PC-3 (cell line): ENCODE data around the gene FGF18.

Experiments used
- EZH2 ChIP-seq: fragments of 300-600 bp; sonication (generic); IDR thresholded peaks from one replicate; pipeline ENCODE4 v1.6.1; 2017; ENCODE audit warnings: antibody characterized with exemption, mild to moderate bottlenecking, low read length; ENCODE audit not compliant: unreplicated experiment
- TF ChIP-seq, protein P1 (sequence below): fragments of 300-600 bp; sonication (generic); conservative IDR thresholded peaks from 2 replicates; pipeline ENCODE4 v1.5.1; 2017; ENCODE audit warnings: antibody characterized with exemption, low read depth, mild to moderate bottlenecking, low read length

DNA sequence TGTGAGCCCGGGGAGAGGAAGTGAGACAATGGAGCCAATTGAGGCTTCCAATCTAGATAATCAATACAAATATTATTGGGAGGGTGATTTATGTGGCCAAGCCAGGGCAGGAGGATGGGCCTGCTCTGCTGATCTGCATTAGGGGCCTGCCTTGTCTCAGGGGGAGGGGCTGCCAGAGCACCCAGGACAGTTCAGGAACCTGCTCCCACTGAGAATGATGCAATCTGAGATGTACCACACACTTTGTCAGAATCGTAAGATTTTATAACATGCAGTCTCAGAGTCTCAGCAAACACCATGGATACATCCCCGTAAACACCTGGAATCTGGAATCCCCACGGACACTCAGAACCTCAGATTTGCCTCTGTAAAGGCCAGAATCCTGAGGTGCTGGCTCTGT, 19.3 kb downstream of the FGF18 start:
- TF ChIP-seq, protein P1, sequence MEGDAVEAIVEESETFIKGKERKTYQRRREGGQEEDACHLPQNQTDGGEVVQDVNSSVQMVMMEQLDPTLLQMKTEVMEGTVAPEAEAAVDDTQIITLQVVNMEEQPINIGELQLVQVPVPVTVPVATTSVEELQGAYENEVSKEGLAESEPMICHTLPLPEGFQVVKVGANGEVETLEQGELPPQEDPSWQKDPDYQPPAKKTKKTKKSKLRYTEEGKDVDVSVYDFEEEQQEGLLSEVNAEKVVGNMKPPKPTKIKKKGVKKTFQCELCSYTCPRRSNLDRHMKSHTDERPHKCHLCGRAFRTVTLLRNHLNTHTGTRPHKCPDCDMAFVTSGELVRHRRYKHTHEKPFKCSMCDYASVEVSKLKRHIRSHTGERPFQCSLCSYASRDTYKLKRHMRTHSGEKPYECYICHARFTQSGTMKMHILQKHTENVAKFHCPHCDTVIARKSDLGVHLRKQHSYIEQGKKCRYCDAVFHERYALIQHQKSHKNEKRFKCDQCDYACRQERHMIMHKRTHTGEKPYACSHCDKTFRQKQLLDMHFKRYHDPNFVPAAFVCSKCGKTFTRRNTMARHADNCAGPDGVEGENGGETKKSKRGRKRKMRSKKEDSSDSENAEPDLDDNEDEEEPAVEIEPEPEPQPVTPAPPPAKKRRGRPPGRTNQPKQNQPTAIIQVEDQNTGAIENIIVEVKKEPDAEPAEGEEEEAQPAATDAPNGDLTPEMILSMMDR: no peak
- TF ChIP-seq EZH2: no peak
